ENCODE measurements around the gene APLP2.

Gene APLP2

DNA sequence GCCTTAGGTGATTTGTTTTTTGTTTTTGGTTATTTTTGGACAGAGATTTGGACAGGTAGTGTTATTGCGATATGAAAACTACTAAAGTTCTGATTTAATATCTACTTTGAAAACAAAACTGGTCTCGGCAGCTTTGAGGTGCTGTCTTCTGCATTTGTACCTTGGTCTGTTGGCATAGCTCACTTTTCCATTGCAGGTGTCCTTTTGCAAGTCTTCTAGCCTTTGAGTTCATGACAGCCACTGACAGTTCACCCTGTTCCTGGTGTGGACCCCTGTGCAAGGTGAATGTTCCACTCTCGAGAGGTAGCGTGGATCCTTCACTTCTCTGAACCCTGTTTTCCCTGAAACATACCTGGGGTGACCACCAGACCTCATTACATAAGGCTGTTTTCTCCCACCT is 45.0 kb downstream of the APLP2 start:
- 0 out of 2 replicates have a peak overlapping the region, but pooled peaks have one; percentile 5 for H3K27ac ChIP-seq
- no peak for TF ChIP-seq ZFX (IDR thresholded peaks at IDR 0.05; ENCODE audit: borderline replicate concordance)

DNA sequence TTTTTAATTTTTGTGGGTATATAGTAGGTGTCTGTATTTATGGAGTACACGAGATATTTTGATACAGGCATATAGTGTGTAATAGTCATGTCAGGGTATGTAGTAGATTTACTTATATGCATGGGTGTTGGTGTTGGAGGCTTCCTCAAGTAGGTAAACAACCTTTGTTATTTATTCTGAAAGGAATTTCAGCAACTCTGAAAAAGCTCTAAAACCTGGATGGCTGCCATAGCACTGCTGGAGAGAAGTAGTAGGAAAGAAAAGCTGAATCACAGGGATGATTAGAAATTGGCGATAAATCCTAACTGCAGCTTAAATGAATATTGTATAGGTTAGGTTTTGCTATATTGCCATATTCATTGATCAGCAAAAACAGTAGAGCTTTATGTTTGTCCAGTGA is 45.5 kb downstream of the APLP2 start:
- H3K27ac ChIP-seq: no peak overlapping the region
- TF ChIP-seq, protein P1, sequence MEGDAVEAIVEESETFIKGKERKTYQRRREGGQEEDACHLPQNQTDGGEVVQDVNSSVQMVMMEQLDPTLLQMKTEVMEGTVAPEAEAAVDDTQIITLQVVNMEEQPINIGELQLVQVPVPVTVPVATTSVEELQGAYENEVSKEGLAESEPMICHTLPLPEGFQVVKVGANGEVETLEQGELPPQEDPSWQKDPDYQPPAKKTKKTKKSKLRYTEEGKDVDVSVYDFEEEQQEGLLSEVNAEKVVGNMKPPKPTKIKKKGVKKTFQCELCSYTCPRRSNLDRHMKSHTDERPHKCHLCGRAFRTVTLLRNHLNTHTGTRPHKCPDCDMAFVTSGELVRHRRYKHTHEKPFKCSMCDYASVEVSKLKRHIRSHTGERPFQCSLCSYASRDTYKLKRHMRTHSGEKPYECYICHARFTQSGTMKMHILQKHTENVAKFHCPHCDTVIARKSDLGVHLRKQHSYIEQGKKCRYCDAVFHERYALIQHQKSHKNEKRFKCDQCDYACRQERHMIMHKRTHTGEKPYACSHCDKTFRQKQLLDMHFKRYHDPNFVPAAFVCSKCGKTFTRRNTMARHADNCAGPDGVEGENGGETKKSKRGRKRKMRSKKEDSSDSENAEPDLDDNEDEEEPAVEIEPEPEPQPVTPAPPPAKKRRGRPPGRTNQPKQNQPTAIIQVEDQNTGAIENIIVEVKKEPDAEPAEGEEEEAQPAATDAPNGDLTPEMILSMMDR (IDR thresholded peaks at IDR 0.05): no peak
- no peak for TF ChIP-seq ZFX (IDR thresholded peaks at IDR 0.05; ENCODE audit: borderline replicate concordance)

DNA sequence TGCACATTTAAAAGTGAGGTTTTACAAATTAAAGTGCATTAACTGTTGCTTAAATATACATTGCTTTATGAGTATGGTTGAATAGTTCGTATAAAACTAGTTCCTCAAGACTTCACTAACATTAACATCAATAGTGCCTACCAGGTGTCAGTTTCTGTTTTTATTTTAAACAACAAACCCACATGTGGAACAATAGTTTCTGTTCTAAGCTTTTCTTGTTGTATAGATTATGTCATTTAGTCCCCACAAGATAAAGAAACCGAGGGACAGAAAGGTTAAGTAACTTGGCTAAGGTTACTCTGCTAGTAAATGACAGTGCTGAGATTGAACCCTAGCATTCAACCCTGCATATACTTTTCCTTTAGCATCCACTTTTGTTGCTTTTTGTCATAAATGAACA is 48.5 kb downstream of the APLP2 start:
- TF ChIP-seq ZFX (IDR thresholded peaks at IDR 0.05; ENCODE audit: borderline replicate concordance): no peak
- H3K27ac ChIP-seq: no peak overlapping the region

DNA sequence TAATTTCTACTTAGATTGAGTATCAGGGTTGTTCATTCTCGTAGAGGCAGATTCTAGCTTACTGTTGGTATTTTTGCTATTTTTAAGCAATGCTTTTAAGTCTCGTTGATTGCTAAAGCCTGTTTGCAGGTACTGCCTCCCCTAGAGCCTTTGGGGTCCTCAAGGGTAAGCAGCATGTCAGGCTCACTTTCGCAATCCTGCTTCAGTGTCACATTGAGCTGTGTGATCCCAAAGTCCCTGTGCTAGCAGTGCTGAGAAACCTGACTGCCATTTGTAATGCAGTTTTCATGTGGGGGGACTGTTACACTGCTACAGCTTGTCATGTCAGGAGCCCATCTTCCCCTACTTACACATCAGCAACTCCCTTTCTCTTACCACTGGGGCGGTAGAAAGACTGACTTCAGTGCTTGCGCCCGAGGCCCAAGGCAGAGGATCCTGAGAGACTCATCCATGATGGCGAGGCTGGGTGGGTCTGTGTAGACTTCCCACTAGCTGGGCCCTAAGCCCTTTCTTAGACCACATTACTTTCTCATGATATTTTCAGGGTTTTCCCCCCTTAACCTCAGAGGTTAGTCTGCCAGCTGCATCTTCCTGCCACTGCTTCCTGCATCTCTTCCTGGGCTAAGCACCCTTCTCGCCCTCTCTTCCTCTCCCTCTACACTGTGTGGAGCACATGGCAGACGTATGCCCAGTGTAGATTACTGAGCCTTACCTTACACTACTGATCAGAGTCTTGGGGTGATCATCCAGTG is 49.1 kb downstream of the APLP2 start:
- no peak overlapping the region for H3K27ac ChIP-seq
- no peak for TF ChIP-seq ZFX (IDR thresholded peaks at IDR 0.05; ENCODE audit: borderline replicate concordance)
- TF ChIP-seq, protein P1 (IDR thresholded peaks at IDR 0.05): no peak

DNA sequence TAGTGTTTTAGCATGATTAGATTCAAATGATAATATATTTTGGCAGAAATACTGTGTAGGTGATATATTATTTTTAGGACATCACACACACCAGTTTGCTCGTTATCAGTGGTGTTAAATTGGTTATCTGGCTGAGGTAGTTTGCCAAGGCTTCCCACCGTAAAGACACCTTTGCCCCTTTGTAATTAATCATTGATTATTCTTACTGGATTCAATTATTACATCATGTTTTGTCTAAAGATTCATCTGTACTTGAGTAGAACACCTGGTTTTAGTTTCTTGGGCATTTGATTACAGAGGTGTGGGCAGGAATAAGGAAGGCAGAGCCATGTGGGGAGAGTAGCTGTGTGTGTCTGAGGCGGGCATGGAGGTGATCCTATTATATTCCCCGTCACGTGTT is 50.4 kb downstream of the APLP2 start:
- no peak overlapping the region for H3K27ac ChIP-seq
- no peak for TF ChIP-seq ZFX (IDR thresholded peaks at IDR 0.05; ENCODE audit: borderline replicate concordance)
- TF ChIP-seq, protein P1 (IDR thresholded peaks at IDR 0.05): no peak

DNA sequence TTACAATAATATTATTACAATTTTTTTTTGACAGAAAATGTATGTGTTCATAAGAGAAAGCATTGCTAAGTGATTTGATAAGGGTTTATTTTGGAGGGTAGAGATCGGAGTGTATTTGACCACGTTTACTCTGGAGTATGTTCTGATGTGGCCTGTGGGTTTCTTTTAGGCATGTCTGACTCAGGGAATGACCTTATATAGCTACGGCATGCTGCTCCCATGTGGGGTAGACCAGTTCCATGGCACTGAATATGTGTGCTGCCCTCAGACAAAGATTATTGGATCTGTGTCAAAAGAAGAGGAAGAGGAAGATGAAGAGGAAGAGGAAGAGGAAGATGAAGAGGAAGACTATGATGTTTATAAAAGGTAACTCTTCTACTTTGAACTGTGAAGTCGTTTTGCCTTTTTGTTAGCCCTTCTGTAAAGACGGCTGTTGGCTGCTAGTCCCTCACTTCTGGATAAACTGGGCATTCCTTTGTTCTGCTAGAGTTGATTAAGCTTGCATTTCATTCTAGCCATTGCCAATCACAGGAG is 51.8 kb downstream of the APLP2 start:
- no peak overlapping the region for H3K27ac ChIP-seq
- no peak for TF ChIP-seq ZFX (IDR thresholded peaks at IDR 0.05; ENCODE audit: borderline replicate concordance)
- TF ChIP-seq, protein P1 (IDR thresholded peaks at IDR 0.05): no peak

DNA sequence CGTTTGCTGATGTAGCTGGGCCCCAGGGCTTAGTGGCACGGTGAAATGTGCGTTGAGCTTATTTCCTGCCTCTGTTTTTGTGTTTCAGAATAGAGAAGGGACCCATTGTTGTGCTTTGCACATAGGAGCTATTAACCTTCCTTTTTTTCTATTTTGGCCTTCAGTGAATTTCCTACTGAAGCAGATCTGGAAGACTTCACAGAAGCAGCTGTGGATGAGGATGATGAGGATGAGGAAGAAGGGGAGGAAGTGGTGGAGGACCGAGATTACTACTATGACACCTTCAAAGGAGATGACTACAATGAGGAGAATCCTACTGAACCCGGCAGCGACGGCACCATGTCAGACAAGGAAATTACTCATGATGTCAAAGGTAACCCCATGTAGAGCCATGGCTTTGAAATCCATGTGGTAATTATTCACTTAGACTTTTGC is 52.5 kb downstream of the APLP2 start:
- TF ChIP-seq, protein P1 (IDR thresholded peaks at IDR 0.05): no peak
- H3K27ac ChIP-seq: no peak overlapping the region

DNA sequence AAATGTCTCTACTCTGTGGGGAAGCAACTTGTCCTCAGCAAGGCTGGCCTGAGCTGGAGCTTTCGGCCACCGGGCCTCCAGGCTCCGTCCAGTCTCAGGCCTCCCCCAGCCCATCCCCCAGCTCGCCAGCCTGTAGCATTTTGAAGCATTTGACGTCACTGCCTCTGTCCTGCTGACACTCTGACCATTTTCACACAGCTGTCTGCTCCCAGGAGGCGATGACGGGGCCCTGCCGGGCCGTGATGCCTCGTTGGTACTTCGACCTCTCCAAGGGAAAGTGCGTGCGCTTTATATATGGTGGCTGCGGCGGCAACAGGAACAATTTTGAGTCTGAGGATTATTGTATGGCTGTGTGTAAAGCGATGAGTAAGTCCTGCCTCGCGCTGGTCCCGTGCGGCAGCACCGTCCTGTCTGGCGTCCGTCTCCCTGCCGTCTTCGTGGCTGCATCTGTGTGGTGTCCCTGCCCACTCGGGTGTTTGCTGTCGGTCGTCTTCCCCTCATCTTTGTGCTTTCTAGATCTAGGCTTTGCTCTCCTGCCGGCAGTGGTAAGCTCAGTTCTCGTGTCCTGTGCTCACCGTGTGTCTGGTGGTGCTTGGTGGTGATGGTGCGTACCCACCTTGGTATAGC is 53.8 kb downstream of the APLP2 start:
- H3K27ac ChIP-seq: no peak overlapping the region
- no peak for TF ChIP-seq ZFX (IDR thresholded peaks at IDR 0.05; ENCODE audit: borderline replicate concordance)
- TF ChIP-seq, protein P1 (IDR thresholded peaks at IDR 0.05): no peak
